ENCODE results near the gene NTPCR.

NTPCR gene

DNA sequence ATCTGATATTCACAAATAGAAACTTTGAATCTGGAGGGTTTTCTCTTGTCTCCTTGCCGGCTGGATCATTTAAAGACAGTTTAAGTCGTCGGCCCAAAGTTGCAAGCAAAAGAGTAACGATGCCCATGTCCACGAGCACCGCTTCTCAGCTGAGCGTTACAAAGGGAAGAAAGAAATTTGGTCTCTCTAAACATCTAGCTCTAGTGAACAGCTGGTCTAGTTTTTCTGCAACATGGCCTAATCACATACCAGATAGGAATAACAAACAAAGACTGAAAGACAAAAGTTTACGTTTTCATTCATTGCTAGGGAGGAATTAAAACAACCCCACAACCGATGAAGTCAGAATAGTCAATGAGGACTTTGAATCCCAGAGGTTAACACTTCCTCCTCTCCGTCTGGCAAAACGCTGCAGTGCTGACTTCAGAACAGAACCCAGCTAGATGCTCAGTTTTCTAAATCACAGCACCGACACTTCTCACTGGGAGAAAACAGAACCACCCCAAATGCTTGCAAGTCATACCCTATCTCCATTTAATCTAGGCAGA lies 69.4 kb downstream of the NTPCR start:
- no peak for DNase-seq

- DNase-seq, result no peak
These were observed 70.0 kb downstream of the NTPCR start for GRCh38 chr1:233020426-233020825.

- DNase-seq, result no peak
These were observed 71.8 kb downstream of the NTPCR start for GRCh38 chr1:233022246-233022645.

DNA sequence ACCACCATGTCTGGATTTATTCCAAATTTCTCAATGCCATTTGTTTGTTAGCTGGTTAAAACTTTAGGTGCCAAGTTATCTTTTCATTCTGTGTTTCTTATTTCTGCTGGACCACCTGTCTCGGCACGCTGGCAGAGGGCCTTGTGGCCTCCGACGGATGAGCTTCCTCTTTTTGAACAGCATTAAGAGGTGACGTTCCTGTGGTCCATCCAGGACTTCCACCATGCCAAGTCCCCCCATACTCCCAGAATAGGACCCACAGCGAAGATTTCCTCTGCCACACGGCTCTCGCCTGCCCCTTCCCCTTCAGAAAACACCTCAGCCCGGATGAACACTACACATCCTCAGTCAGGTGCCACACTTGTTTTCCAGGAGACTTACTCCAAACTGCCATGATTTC lies 73.8 kb downstream of the NTPCR start:
- DNase-seq, result no peak

DNA sequence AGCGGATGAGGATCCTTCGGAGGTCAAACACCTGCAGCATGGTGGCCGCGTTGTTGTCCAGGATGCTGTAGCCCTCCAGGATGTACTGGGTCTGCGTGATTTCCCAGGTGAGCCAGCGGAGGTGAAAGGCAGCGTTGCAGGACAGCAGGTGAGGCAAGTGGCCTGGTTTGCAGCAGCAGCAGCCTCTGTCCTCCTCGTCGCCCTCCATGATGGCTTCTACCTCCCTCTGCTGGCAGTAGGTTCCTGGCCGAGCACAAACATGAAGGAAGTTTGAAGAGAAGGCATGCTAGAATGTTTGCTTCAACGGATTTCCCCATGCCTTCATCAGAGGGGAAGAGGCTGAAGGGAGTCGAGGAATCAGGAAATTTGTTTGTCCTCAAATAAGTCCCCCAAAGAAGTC lies 74.7 kb downstream of the NTPCR start:
- DNase-seq, result no peak

- no peak for DNase-seq
These were observed 75.2 kb downstream of the NTPCR start for GRCh38 chr1:233025567-233025966.

GRCh38 chr1:233027046-233027445 lies 76.6 kb downstream of the NTPCR start:
- no peak for DNase-seq

DNA sequence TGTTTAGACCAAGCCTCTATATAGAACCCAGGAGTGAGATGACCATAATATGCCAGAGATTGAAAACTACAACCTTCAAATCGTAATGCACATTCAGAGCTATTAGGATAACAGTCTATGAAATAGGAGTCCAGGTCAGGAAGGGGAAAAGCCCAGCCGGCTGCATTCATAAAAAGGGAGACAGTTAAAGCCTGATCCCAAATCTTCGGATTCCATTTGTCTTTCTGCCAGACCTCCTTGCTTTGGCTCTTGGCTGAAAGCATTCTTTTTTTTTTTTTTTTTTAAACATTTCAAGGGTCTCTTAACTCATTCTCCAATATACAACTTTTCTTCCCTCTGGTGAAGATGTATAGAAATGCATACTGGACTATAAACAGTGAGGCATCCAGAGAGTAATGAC lies 81.1 kb downstream of the NTPCR start:
- no peak for DNase-seq

GRCh38 chr1:233032916-233033315 lies 82.5 kb downstream of the NTPCR start:
- no peak for DNase-seq

- DNase-seq, result no peak
These were observed 83.0 kb downstream of the NTPCR start for GRCh38 chr1:233033361-233033760.
